Sigmoid colon (tissue), 3 donors: ENCODE results near the gene WDR5B.

Experiments used
- POLR2A ChIP-seq, 2 donors: fragments of 450-650 bp; IDR thresholded peaks; one replicate each; pipeline ENCODE4 v1.6.1; 2016; ENCODE audit warnings: antibody characterized with exemption in 2 of 2, mild to moderate bottlenecking in 2 of 2, moderate library complexity in 2 of 2
- TF ChIP-seq, protein P1 (sequence below), 4 experiments: fragments of 450-650 bp in 3 of 4; fragments of 200-600 bp in 1 of 4; IDR thresholded peaks; one replicate each; pipeline ENCODE4 v1.5.1; 2016 to 2019; ENCODE audit warnings: antibody characterized with exemption in 4 of 4, mild to moderate bottlenecking in 3 of 4, moderate library complexity in 2 of 4

DNA sequence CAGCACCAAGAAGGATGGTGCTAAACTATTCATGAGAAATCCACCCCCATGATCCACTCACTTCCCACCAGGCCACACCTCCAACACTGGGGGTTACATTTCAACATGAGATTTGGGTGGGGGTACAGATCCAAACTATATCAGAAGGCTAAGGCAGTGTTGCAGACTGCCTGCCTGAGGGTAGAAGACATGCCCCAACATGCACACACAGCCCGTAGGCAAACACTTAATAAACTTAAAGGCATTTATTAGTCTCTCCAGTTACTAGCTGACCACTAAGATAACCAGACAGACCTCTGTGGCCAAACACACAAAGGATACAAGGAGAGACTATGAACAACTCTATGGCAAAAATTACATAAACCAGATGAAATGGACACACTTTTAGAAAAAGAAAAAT, 21.7 kb downstream of the WDR5B start:
- TF ChIP-seq, protein P1, sequence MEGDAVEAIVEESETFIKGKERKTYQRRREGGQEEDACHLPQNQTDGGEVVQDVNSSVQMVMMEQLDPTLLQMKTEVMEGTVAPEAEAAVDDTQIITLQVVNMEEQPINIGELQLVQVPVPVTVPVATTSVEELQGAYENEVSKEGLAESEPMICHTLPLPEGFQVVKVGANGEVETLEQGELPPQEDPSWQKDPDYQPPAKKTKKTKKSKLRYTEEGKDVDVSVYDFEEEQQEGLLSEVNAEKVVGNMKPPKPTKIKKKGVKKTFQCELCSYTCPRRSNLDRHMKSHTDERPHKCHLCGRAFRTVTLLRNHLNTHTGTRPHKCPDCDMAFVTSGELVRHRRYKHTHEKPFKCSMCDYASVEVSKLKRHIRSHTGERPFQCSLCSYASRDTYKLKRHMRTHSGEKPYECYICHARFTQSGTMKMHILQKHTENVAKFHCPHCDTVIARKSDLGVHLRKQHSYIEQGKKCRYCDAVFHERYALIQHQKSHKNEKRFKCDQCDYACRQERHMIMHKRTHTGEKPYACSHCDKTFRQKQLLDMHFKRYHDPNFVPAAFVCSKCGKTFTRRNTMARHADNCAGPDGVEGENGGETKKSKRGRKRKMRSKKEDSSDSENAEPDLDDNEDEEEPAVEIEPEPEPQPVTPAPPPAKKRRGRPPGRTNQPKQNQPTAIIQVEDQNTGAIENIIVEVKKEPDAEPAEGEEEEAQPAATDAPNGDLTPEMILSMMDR (IDR thresholded peaks at IDR 0.05), result no peak
- TF ChIP-seq POLR2A (IDR thresholded peaks at IDR 0.05), result no peak
